ENCODE results near the gene TNFRSF8.

DNA sequence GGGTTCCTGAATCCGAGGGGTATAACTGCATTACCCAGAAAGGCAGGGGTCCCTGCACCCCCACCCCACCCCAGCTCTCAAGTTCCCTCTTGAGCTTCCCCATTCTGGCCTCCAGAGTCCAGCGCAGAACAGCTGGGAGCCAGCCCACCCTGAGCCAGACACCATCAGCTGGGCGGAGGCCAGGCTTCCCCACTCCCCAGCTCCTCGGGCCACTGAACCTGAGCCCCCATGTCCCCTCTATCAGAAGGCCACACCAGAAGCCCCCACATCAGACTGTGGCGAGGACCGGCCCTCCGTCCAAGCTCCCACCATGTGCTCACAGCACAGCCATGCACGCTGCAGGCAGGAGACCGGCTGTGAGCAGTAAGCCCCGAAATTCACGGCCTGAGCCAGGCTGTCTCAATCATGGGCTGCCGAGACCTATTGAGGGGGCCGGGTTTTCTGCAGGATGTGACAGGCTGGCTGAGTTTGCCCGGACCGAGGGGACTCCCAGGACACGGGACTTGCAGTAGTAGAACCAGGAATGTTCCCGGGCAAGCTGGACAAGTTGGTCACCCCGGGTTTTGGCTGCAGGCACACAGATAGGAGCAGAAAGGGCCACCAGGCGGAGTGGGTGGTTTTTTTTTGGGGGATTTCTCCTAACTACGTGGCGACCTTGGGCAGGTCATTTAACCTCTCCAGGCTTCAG, 78.2 kb downstream of the TNFRSF8 start:
- TF ChIP-seq POLR2A (IDR thresholded peaks at IDR 0.05) = no peak
- TF ChIP-seq, protein P1, sequence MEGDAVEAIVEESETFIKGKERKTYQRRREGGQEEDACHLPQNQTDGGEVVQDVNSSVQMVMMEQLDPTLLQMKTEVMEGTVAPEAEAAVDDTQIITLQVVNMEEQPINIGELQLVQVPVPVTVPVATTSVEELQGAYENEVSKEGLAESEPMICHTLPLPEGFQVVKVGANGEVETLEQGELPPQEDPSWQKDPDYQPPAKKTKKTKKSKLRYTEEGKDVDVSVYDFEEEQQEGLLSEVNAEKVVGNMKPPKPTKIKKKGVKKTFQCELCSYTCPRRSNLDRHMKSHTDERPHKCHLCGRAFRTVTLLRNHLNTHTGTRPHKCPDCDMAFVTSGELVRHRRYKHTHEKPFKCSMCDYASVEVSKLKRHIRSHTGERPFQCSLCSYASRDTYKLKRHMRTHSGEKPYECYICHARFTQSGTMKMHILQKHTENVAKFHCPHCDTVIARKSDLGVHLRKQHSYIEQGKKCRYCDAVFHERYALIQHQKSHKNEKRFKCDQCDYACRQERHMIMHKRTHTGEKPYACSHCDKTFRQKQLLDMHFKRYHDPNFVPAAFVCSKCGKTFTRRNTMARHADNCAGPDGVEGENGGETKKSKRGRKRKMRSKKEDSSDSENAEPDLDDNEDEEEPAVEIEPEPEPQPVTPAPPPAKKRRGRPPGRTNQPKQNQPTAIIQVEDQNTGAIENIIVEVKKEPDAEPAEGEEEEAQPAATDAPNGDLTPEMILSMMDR (IDR thresholded peaks at IDR 0.05) = no peak
- no peak for TF ChIP-seq POLR2AphosphoS5 (IDR thresholded peaks at IDR 0.05)
